Measurements from ENCODE around the gene KYAT1. TPM values are rescaled to one million over a fixed set of nuclear protein-coding genes. Genes with fewer than 3 reads are reported as not detected.

The KYAT1 gene
- total RNA-seq, 1 experiment from 2014 or later, result 6.1 TPM

- ChIA-PET CTCF (interaction anchor here (0.5 kb wide), 1 partner anchor 89 kb away, joined by 5 read pairs; no protein-coding TSS in a partner anchor), POLR2A (no interaction called here)
- in situ Hi-C loops (cut with HindIII; ENCODE audit: low pct_unique_long_range_greater_than_20kb, low sequenced_read_pairs) (no loop called here), intact Hi-C loops (cut with micrococcal nuclease; ENCODE audit: unreplicated experiment) (no loop called here)
- H3K27me3 ChIP-seq (ENCODE audit: control insufficient read depth, insufficient read depth, low read length), result no peaks in the 10 kb centered on the region
- no peaks in the 10 kb centered on the region for H3K9me3 ChIP-seq (ENCODE audit: control insufficient read depth, insufficient read depth, low read depth, low read length)
- TF ChIP-seq POLR2AphosphoS5 (IDR thresholded peaks at IDR 0.05; ENCODE audit: low read depth, low read length) (no peak), SIN3A (IDR thresholded peaks at IDR 0.05; ENCODE audit: borderline replicate concordance, insufficient read depth, low read depth, low read length) (no peak), CTCF (IDR thresholded peaks at IDR 0.05) (no peak), REST (IDR thresholded peaks at IDR 0.05; ENCODE audit: insufficient read depth in 1 of 2, low read depth in 2 of 2, low read length in 1 of 2) (no peak), TCF7L2 (IDR thresholded peaks at IDR 0.05; ENCODE audit: low read depth, low read length) (no peak)
- ATAC-seq, result no peak
- H3K27ac ChIP-seq (ENCODE audit: low read length), result no peak overlapping the region
- no peak for DNase-seq (ENCODE audit: low read depth, low spot score)
- no TSS peak for BruUV-seq (replicated peaks)
- no peaks in the 10 kb centered on the region; the same call in 1 of the 2 replicates for H3K4me1 ChIP-seq (ENCODE audit: control insufficient read depth, insufficient read depth, low read length)
- H3K36me3 ChIP-seq (ENCODE audit: control insufficient read depth, insufficient read depth, low read length), result peaks cover 7% of the 10 kb centered on the region; the same call in 1 of the 2 replicates
- no peak overlapping the region for H3K4me3 ChIP-seq (ENCODE audit: low read depth in 2 of 2, low read length in 2 of 2)
These were observed 4.0 kb upstream of the KYAT1 start for GRCh38 chr9:128885798-128886197.

- POLR2A ChIA-PET, result no interaction called here
- Histone ChIP-seq H3K9me3 (ENCODE audit: control insufficient read depth, insufficient read depth, low read depth, low read length) (no peaks in the 10 kb centered on the region), H3K36me3 (ENCODE audit: control insufficient read depth, insufficient read depth, low read length) (peaks cover 7% of the 10 kb centered on the region; the same call in 1 of the 2 replicates), H3K27ac (ENCODE audit: low read length) (no peak overlapping the region), H3K27me3 (ENCODE audit: control insufficient read depth, insufficient read depth, low read length) (no peaks in the 10 kb centered on the region), H3K4me3 (ENCODE audit: low read depth in 2 of 2, low read length in 2 of 2) (no peak overlapping the region), H3K4me1 (ENCODE audit: control insufficient read depth, insufficient read depth, low read length) (no peaks in the 10 kb centered on the region; the same call in 1 of the 2 replicates)
- ATAC-seq (no peak), DNase-seq (ENCODE audit: low read depth, low spot score) (no peak)
- intact Hi-C loops (cut with micrococcal nuclease; ENCODE audit: unreplicated experiment), result no loop called here
- no TSS peak for BruUV-seq (replicated peaks)
- CTCF ChIA-PET, result no interaction called here
- TF ChIP-seq SIN3A (IDR thresholded peaks at IDR 0.05; ENCODE audit: borderline replicate concordance, insufficient read depth, low read depth, low read length) (no peak), CTCF (IDR thresholded peaks at IDR 0.05) (no peak), POLR2AphosphoS5 (IDR thresholded peaks at IDR 0.05; ENCODE audit: low read depth, low read length) (no peak), REST (IDR thresholded peaks at IDR 0.05; ENCODE audit: insufficient read depth in 1 of 2, low read depth in 2 of 2, low read length in 1 of 2) (no peak), TCF7L2 (IDR thresholded peaks at IDR 0.05; ENCODE audit: low read depth, low read length) (no peak)
- in situ Hi-C loops (cut with HindIII; ENCODE audit: low pct_unique_long_range_greater_than_20kb, low sequenced_read_pairs), result no loop called here
These were observed 3.6 kb upstream of the KYAT1 start for GRCh38 chr9:128885376-128885775.
